ENCODE results near the gene ZNF397. TPM values are rescaled to one million over a fixed set of nuclear protein-coding genes. Genes with fewer than 3 reads are reported as not detected.
"Not testable (repeated sequence)": the region's sequence is repeated elsewhere in the genome, so short reads cannot be mapped to it uniquely, and the experiment has no call there.

ZNF397 gene
- total RNA-seq, 1 experiment from 2014 or later: 35.3 TPM

- H3K79me1 ChIP-seq (ENCODE audit: insufficient read depth, low read depth, low read length, poor library complexity, severe bottlenecking); H4K8ac ChIP-seq (replicated peaks; ENCODE audit: insufficient read length, low read depth, low read length); H3K23ac ChIP-seq (ENCODE audit: insufficient read length, low read depth, low read length); H2BK5ac ChIP-seq (ENCODE audit: insufficient read length, low read length); H3K9ac ChIP-seq (ENCODE audit: extremely low read depth, insufficient read length, low read length); H3K27ac ChIP-seq (ENCODE audit: insufficient read length, low read depth, low read length); H2BK12ac ChIP-seq (ENCODE audit: insufficient read length, low read depth, low read length); H4K20me1 ChIP-seq (ENCODE audit: control insufficient read depth, insufficient read depth, insufficient read length); H2AFZ ChIP-seq (ENCODE audit: low read length); H3K23me2 ChIP-seq (ENCODE audit: insufficient read length, low read depth, low read length, poor library complexity, severe bottlenecking); H3K9me3 ChIP-seq (ENCODE audit: control insufficient read depth, low read depth, low read length); H4K5ac ChIP-seq (ENCODE audit: insufficient read length, low read depth, low read length); H3K27me3 ChIP-seq (ENCODE audit: insufficient read depth, low read length); H2BK20ac ChIP-seq (ENCODE audit: low read depth, low read length, poor library complexity, severe bottlenecking); H3K9me3 Mint-ChIP-seq; H3K27ac Mint-ChIP-seq; H3T11ph ChIP-seq (ENCODE audit: low read length); H3K4ac ChIP-seq (ENCODE audit: low read depth, low read length); H3K36me3 Mint-ChIP-seq (ENCODE audit: insufficient read depth in 1 of 3, low read depth in 3 of 3); H3K4me2 ChIP-seq (ENCODE audit: insufficient read depth, insufficient read length, low read length); H3K56ac ChIP-seq (ENCODE audit: insufficient read length, low read depth, low read length); H3K4me3 Mint-ChIP-seq; H2AK5ac ChIP-seq (ENCODE audit: insufficient read length, low read length); H3K14ac ChIP-seq (ENCODE audit: insufficient read depth, low read length); H3K18ac ChIP-seq (ENCODE audit: insufficient read length, low read depth, low read length); DNase-seq; H3K79me2 ChIP-seq (ENCODE audit: insufficient read depth, low read length); H4K91ac ChIP-seq (ENCODE audit: insufficient read length, low read depth, low read length); H2BK120ac ChIP-seq (ENCODE audit: low read depth, low read length, poor library complexity, severe bottlenecking); H3K4me1 ChIP-seq (ENCODE audit: insufficient read depth, low read length); H3K27me3 Mint-ChIP-seq (ENCODE audit: low read depth); H2BK15ac ChIP-seq (ENCODE audit: low read depth, low read length): not testable (repeated sequence)
- H3K4me1 Mint-ChIP-seq: peaks cover 20 to 26% of the 10 kb centered on the region in 2 experiments
- no CpG with 5 or more reads among the region's 4 CpGs for WGBS (ENCODE audit: extremely low coverage, insufficient read length, low lambda C conversion rate)
Observed at GRCh38 chr18:35219331-35219730, 21.5 kb upstream of the ZNF397 start.

All from H9 (cell line).